Coronary artery (tissue), 2 donors: Measurements from ENCODE around the gene SPIRE1.

Source experiments
- DNase-seq: peaks from one replicate; pipeline ENCODE4 v3.0.0-alpha.2; 2017; ENCODE audit warnings: low spot score
- H3K27ac ChIP-seq, 2 donors: fragments of 200-600 bp; sonication (generic); one replicate each; pipeline ENCODE4 v1.5.1; 2016 to 2019
- H3K4me3 ChIP-seq: fragments of 200-600 bp; sonication (generic); 2 replicates; pipeline ENCODE4 v1.5.1; 2016; ENCODE audit warnings: mild to moderate bottlenecking, moderate library complexity
- CTCF ChIP-seq: fragments of 200-600 bp; sonication (generic); IDR thresholded peaks from one replicate; pipeline ENCODE4 v1.5.1; 2019; ENCODE audit warnings: antibody characterized with exemption

Gene SPIRE1

GRCh38 chr18:12659904-12660605, 2.1 kb upstream of the SPIRE1 start:
- Histone ChIP-seq H3K27ac (no peak overlapping the region), H3K4me3 (no peak overlapping the region)
- TF ChIP-seq CTCF: peak; percentile 78
- DNase-seq: no peak

- no peak for TF ChIP-seq CTCF
- H3K4me3 ChIP-seq: peak overlapping the region; percentile 78
- no peak for DNase-seq
- H3K27ac ChIP-seq: peak overlapping the region; percentile 97 to 98
These were observed 675 bp upstream of the SPIRE1 start for GRCh38 chr18:12658426-12659138.

DNA sequence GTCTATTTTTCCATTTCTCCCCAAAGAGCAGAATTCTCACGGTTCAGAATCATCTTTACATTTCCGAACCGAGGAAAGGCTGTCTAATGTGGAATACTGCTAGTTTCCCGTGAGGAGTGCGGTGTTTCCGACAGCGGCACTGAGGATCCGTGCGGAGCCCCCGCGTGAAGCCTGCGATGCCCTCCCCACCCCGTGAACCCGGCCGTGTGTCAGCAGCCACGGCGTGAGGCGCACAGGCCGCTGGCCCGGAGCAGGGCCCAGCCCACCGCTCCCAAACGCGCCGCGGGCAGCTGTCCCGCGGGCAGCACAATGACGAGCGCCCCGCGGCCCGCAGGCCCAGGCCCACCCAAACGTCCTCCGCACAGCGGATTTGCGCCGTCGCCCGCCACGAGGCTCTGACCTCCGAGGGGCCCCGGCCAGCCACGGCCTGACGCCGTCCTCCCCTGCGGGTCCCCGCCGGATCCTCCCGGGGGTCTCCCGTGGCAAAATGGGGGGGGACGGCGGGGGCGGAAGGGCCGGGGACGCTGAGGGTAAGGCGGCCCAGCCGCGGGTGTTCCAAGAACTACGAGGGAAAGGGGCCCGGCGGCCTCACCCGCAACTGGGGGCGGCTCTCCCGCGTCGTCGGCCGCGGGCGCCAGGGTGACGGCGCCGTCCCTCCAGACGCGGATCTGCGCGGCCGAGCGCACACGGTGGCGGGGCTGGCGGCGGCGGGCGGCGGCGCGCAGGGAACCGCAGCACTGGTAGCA, 796 bp downstream of the SPIRE1 start:
- TF ChIP-seq CTCF: no peak
- peak; percentile 77 for DNase-seq
- Histone ChIP-seq H3K27ac (peak overlapping the region; percentile 97 to 98), H3K4me3 (peak overlapping the region; percentile 78)

DNA sequence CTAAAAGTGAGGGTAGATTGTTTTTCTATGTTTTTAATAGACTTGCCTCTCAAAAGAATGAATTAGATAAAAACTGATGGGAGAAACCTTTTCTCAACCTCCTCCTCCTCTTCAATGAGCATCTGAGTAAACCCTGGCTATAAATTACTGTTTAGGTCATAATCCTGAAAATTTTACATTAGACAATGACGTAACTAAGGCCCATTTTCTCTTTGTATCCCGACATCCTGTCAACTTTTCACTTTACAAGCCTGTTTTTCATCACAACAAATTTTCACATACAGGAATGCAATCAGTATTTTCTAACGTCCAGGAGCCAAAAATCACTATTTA, 1.3 kb downstream of the SPIRE1 start:
- H3K4me3 ChIP-seq: peak overlapping the region; percentile 78
- DNase-seq: no peak
- peak overlapping the region; percentile 97 to 98 for H3K27ac ChIP-seq
- TF ChIP-seq CTCF: no peak

- H3K27ac ChIP-seq: no peak overlapping the region
- no peak for DNase-seq
- no peak for TF ChIP-seq CTCF
These were observed 2.9 kb downstream of the SPIRE1 start for GRCh38 chr18:12654971-12655370.

DNA sequence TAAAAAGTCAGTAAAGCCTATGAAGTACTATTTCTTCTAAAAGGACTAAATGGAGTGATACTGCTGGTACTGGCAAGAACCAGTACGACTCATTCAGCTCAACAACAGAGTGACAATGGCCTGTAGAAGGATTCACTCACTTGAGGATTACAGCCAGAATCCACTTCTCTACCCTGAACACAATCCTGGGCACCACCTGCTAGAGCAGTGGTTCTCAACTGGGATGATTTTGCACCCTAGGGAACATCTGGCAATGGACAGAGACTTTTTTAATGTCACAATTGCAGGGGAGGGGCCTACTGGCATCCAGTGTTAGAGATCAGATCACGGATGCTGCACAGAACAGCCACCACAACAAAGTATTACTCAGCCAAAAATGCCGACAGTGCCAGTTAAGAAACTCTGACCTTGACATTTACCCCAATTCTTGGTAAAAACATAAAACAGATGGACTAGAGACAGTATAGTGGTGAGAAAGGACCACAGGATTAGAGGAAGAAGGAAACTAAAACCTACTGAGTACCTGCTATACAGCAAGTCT, 5.0 kb downstream of the SPIRE1 start:
- Histone ChIP-seq H3K27ac (peak overlapping the region; percentile 14 to 33), H3K4me3 (no peak overlapping the region)
- TF ChIP-seq CTCF: no peak
- DNase-seq: no peak

More at GRCh38 chr18:12654971-12655370, 2.9 kb downstream of the SPIRE1 start:
- H3K4me3 ChIP-seq: no peak overlapping the region
